SH-SY5Y (cell line): Measurements from ENCODE around the gene ADM5.

ENCODE experiments used
- GATA2 ChIP-seq: IDR thresholded peaks from 2 replicates; pipeline ENCODE4 v1.6.1; 2011; ENCODE audit warnings: mild to moderate bottlenecking, low read depth, low read length
- GATA3 ChIP-seq: IDR thresholded peaks from 2 replicates; pipeline ENCODE4 v1.6.1; 2011; ENCODE audit warnings: low read depth, mild to moderate bottlenecking, low read length, moderate library complexity

DNA sequence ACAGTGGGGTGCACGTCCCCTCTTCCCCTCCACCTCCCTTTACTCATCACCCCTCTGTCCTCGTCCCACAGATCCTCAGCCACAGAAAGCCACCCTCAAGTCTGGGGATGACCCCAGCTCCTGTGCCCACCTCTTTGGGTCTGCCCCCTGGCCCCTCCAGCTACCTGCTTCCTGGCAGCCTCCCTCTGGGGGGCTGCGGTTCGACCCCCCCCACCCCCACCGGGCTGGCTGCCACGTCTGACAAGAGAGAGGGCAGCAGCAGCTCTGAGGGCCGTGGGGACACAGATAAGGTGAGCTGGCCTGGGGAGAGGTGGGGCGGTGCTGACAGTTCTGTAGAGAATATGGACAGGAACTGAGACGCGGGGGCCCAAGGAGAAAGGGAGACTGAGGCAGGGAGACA, 34.8 kb upstream of the ADM5 start:
- TF ChIP-seq GATA3 (no peak), GATA2 (no peak)
